Glomerular visceral epithelial cell (primary cell): ENCODE measurements around the gene NCAPG.

ENCODE experiments used
- DNase-seq: peaks from one replicate; pipeline ENCODE4 v3.0.0-alpha.2; 2016; ENCODE audit errors: extremely low spot score

Gene NCAPG

DNA sequence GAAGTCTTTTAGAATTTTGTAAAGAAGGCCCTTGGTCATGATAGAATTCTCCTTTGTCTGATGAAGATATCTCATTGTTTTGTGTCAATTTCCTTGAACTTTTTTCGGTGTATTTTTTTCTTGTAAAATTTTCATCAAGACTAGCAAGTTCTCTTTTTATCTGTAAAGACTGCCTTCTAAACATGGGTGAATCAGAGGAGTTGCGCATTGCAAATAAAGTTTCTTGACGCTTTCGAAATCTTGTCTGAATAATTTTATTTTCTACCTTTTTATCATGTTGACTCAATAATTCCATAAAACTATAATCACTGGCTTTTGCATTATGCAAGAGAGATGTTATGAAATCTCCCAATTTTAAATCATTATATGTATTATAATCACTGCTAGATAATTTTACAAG is 66.2 kb downstream of the NCAPG start:
- DNase-seq: no peak

DNA sequence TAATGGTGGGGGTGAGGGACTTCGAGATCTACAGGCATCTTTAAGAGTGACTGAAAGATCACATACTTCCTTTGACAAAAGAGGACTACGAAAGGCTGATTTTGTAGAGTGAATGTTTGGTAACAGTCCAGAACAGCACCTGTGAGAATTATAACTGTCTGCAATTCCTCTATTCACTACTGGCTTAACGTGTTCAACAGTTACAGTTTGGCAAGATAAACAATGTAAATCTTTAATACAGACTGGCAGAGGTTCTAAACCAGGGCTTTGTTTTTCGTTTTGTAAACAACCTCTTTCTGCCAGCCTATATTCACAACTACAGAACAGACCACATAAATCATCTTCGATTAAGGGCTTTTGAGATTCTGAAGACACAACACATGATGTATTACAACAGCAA is 66.9 kb downstream of the NCAPG start:
- DNase-seq: no peak

DNA sequence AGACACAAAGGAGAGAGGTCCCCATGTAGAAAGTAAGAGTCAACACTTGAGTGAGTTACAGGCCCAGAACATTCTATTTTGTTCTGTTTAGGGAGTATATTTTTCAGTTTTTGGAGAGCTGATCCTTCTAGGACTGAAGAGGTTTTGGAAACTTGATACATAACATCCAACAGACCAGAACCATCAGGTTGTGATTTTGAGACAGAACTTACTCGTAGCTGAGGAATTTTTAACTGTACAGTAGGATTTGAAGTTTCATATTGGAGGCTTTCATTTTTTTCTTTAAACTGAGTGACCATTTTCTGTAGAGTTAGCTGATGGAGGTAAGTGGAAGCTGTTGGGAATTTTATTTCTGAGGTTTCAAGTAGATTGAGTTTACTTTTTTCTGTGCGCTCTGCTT is 73.3 kb downstream of the NCAPG start:
- peak; percentile 1 for DNase-seq

DNA sequence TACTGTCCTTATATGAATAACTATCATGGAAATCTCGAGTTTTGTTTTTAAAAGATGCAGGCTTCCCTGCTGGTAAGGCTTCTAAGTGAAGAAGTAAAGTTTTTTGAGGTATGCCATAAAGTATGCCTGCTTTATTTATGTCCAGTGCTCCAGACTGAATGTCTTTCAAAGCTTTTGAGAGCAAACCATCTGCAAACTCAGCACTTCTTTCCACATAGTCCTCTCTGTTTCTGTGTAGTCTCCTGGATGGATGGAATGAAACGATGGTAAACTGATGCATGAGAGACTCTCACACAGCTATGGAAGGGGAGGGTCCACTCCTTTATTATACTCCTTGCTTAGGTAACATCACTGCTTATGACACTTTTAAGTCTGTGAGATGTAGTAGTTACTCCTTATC is 73.7 kb downstream of the NCAPG start:
- DNase-seq: no peak

DNA sequence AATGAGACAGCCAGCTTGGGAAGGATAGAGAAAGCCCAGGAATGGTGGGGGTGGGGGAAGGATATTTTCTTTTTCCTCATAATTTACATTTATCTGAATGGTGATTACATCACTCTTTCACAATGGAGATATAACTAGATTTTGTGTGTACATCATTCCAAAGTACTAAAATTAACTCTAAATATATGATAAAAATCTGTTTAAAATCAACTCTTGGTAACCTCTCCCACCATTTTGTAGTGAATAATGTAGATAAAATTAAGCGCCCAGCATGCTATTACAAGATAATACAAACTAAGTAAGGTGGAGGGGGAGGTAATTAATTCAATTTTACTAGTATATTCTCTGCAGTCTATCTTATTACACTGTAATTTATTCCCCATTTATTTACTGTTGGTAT is 78.9 kb downstream of the NCAPG start:
- no peak for DNase-seq

DNA sequence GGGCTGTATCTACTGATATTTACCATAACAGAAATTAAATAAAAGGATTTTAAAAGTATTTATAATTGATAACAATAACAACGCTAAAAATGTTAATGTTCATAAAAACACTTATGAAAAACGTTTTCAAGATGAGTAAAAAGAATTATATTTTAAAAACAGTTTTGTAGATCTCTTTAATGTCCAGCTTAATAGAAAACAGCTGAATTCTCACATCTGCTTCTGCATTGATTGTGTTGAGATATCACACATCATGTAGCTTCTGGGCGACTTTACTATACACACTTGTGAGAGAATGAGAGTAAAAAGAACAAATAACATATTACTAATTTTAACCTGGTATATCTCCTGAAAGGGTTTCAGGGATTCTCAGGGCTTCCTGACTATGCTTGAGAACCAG is 83.6 kb downstream of the NCAPG start:
- no peak for DNase-seq
